OCI-LY1 (cell line): Measurements from ENCODE around the gene TMEM171.
A peak's percentile ranks its signal among the peaks of the same experiment; 100 is the strongest.

Source experiments
- H2AFZ ChIP-seq: fragments of 200-600 bp; sonication (generic), shearing (Covaris generic); 2 replicates; pipeline ENCODE4 v1.6.0; 2014; ENCODE audit warnings: antibody characterized with exemption, mild to moderate bottlenecking, low read length
- H3F3A ChIP-seq: fragments of 200-600 bp; sonication (generic), shearing (Covaris generic); 2 replicates; pipeline ENCODE4 v1.6.0; 2014; ENCODE audit warnings: mild to moderate bottlenecking, antibody characterized with exemption, low read length, moderate library complexity; ENCODE audit not compliant: insufficient read depth
- H3K27ac ChIP-seq: fragments of 200-600 bp; sonication (generic); 2 replicates; pipeline ENCODE4 v1.5.1; 2014; ENCODE audit warnings: low read length, mixed run types, mild to moderate bottlenecking, low read depth; ENCODE audit not compliant: poor library complexity, severe bottlenecking
- H3K27me3 ChIP-seq: fragments of 200-600 bp; sonication (generic); 2 replicates; pipeline ENCODE4 v1.6.0; 2014; ENCODE audit warnings: antibody characterized with exemption, mild to moderate bottlenecking, low read length, moderate library complexity; ENCODE audit not compliant: insufficient read depth
- H3K36me3 ChIP-seq: fragments of 200-600 bp; sonication (generic); 2 replicates; pipeline ENCODE4 v1.6.1; 2014; ENCODE audit warnings: mild to moderate bottlenecking, antibody characterized with exemption, low read length, moderate library complexity, mixed read lengths; ENCODE audit not compliant: insufficient read depth
- H3K4me1 ChIP-seq: fragments of 200-600 bp; sonication (generic); 2 replicates; pipeline ENCODE4 v1.5.1; 2014; ENCODE audit warnings: mild to moderate bottlenecking, low read length, moderate library complexity; ENCODE audit not compliant: insufficient read depth, severe bottlenecking
- H3K4me2 ChIP-seq: fragments of 200-600 bp; sonication (generic), shearing (Covaris generic); 2 replicates; pipeline ENCODE4 v1.6.1; 2014; ENCODE audit warnings: low read length
- H3K4me3 ChIP-seq: fragments of 200-600 bp; sonication (generic); 2 replicates; pipeline ENCODE4 v1.5.1; 2014; ENCODE audit warnings: low read length, low read depth, mild to moderate bottlenecking, mixed read lengths; ENCODE audit not compliant: poor library complexity, severe bottlenecking
- H3K79me2 ChIP-seq: fragments of 200-600 bp; shearing (Covaris generic); 2 replicates; pipeline ENCODE4 v1.6.1; 2016; ENCODE audit warnings: mixed run types, low read length, mixed read lengths; ENCODE audit not compliant: insufficient read depth
- H3K9ac ChIP-seq: fragments of 200-600 bp; sonication (generic), shearing (Covaris generic); 2 replicates; pipeline ENCODE4 v1.6.1; 2014; ENCODE audit warnings: mild to moderate bottlenecking, low read length, mixed read lengths
- H3K9me2 ChIP-seq: fragments of 200-600 bp; sonication (generic), shearing (Covaris generic); 2 replicates; pipeline ENCODE4 v1.6.1; 2014; ENCODE audit warnings: low read depth, mild to moderate bottlenecking, low read length, mixed read lengths
- H3K9me3 ChIP-seq: fragments of 200-600 bp; shearing (Covaris generic); 2 replicates; pipeline ENCODE4 v1.6.1; 2014; ENCODE audit warnings: low read length, mixed read lengths
- H4K20me1 ChIP-seq: fragments of 200-600 bp; sonication (generic), shearing (Covaris generic); 2 replicates; pipeline ENCODE4 v1.6.0; 2016; ENCODE audit warnings: mild to moderate bottlenecking, low read length; ENCODE audit not compliant: insufficient read depth
- EZH2 ChIP-seq: fragments of 200-600 bp; sonication (generic), shearing (Covaris generic); IDR thresholded peaks from 2 replicates; pipeline ENCODE4 v1.8.0; 2017; ENCODE audit warnings: borderline replicate concordance, mixed run types, mild to moderate bottlenecking, antibody characterized with exemption, low read length, moderate library complexity, mixed read lengths
- TF ChIP-seq, protein P1 (sequence below): fragments of 200-600 bp; sonication (generic), shearing (Covaris generic); IDR thresholded peaks from 2 replicates; pipeline ENCODE4 v1.5.1; 2017; ENCODE audit warnings: mild to moderate bottlenecking, antibody characterized with exemption, low read length, moderate library complexity, mixed read lengths

TMEM171 gene

DNA sequence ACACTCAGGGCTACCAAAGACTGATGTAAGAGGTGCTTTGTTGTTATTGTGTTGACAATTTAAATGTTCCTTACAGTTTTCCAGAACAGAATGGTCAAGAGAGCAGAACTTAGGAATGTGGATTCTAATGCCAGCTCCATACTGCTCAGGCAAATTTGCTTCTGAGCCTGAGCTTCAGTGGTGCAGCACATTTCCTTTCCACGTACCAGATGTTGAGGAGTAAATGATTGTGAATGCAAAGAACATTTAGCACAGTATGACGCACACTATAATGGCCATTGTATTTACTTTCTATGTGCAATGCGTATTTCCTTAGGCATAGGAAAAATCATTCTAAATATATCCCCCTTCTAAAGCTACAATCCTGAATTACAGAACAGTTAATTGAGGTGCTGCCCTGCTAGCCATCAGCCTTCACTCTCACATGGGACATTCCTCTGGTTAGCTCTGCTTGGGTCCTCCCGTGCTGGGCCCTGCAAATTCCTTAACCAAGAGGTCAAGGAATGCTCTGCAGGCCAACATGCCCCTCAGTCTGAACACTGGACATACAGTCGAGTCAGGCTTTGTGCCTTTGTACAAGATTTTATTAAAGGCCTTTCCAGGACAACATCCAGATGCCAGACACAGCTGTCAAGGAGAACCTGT, 31.5 kb downstream of the TMEM171 start:
- no peaks in the 10 kb centered on the region for H3K9me3 ChIP-seq
- H3K27ac ChIP-seq: peak overlapping the region; percentile 63
- no peaks in the 10 kb centered on the region for H3K79me2 ChIP-seq
- H3K36me3 ChIP-seq: no peaks in the 10 kb centered on the region
- no peaks in the 10 kb centered on the region for H4K20me1 ChIP-seq
- TF ChIP-seq EZH2: no peak
- TF ChIP-seq, protein P1, sequence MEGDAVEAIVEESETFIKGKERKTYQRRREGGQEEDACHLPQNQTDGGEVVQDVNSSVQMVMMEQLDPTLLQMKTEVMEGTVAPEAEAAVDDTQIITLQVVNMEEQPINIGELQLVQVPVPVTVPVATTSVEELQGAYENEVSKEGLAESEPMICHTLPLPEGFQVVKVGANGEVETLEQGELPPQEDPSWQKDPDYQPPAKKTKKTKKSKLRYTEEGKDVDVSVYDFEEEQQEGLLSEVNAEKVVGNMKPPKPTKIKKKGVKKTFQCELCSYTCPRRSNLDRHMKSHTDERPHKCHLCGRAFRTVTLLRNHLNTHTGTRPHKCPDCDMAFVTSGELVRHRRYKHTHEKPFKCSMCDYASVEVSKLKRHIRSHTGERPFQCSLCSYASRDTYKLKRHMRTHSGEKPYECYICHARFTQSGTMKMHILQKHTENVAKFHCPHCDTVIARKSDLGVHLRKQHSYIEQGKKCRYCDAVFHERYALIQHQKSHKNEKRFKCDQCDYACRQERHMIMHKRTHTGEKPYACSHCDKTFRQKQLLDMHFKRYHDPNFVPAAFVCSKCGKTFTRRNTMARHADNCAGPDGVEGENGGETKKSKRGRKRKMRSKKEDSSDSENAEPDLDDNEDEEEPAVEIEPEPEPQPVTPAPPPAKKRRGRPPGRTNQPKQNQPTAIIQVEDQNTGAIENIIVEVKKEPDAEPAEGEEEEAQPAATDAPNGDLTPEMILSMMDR: no peak
- no peak overlapping the region for H3K4me3 ChIP-seq
- H3K4me2 ChIP-seq: peak overlapping the region; percentile 23; the same call in 1 of the 2 replicates
- no peaks in the 10 kb centered on the region for H3K27me3 ChIP-seq
- no peaks in the 10 kb centered on the region for H3F3A ChIP-seq
- no peaks in the 10 kb centered on the region for H3K9me2 ChIP-seq
- H2AFZ ChIP-seq: no peak overlapping the region
- H3K9ac ChIP-seq: no peak overlapping the region
- peaks cover 42% of the 10 kb centered on the region for H3K4me1 ChIP-seq

DNA sequence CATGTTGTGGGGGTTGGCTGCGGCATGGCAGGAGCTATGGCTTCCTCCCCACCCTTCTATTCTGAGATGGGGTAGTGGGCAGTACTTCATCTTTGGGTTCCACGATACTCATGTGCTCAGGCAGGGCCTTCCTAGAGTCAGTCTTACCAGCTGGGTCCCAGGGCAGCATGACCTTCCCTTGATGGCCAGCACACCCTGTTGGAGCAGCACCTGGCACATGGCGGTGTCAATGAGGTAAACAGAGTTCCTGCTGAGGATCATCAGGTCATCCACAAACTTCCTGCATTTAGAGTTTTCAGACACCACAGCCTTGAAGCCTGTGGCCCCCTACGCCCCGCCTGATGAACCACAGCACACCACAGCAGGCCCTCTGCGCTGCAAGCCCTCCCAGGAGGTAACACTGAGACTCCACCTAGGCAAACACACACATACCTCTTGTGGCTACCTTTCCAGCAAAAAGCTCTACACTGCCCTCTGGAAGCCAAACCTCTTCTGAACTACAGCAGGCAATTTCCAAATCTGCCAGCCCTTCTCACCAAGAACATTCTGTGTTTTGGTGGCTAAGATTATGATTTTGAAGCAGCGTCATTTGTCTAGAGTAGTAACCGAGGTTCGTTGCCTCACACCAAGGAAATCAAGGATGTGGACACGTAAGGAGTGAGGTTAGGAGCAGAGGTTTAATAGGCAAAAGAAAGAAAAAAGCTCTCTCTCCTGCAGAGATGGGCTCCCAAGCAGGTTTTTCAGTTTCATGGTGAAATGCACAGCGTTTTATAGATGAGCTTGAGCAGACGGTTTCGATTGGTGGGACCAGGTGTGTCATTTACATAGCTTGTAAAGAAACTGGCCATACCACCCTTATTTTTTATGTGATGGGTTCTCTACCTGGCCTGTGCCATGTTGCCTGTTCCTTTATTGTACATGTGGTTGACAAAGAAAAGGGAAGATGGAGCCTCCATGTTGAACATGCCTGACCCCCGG, 32.3 kb downstream of the TMEM171 start:
- Histone ChIP-seq H3K36me3 (no peaks in the 10 kb centered on the region), H3K4me3 (no peak overlapping the region), H3K79me2 (no peaks in the 10 kb centered on the region), H3F3A (no peaks in the 10 kb centered on the region), H3K9ac (no peak overlapping the region; the same call in 1 of the 2 replicates), H3K27ac (peak overlapping the region; percentile 63), H3K9me2 (no peaks in the 10 kb centered on the region), H2AFZ (0 out of 2 replicates have a peak overlapping the region, but pooled peaks have one; percentile 15), H3K4me2 (peak overlapping the region; percentile 31; the same call in 1 of the 2 replicates), H3K4me1 (peaks cover 43% of the 10 kb centered on the region), H4K20me1 (no peaks in the 10 kb centered on the region), H3K9me3 (no peaks in the 10 kb centered on the region), H3K27me3 (no peaks in the 10 kb centered on the region)
- TF ChIP-seq, protein P1: peak; percentile 37; the same call in 1 of the 2 replicates
- no peak for TF ChIP-seq EZH2

DNA sequence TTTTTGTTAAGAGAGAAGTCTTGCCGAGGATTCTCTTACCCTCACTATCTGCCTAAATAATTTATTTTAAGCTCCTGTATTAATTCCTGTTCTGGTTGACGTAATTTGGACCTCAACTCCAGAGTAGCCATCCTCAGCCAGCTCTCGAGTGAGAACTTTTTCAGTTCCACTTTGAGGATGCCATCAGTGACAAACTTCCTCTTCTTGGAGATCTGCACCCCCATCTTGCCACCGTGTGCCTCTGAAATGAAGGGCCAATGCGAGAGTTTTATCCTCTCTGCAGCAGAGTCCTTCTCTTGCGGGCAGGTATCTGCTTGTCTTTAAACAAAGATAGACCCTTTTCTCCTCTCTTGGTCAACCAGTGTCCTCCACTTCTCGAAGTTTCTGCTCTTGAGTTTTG, 33.1 kb downstream of the TMEM171 start:
- no peaks in the 10 kb centered on the region for H3K27me3 ChIP-seq

More for the DNA sequence above, 33.1 kb downstream of the TMEM171 start:
- H3K79me2 ChIP-seq: no peaks in the 10 kb centered on the region
- H3K9me3 ChIP-seq: no peaks in the 10 kb centered on the region
- H3K27ac ChIP-seq: peak overlapping the region; percentile 63
- TF ChIP-seq, protein P1: no peak
- no peak for TF ChIP-seq EZH2
- no peaks in the 10 kb centered on the region for H3K36me3 ChIP-seq
- no peaks in the 10 kb centered on the region for H3F3A ChIP-seq
- H2AFZ ChIP-seq: no peak overlapping the region
- H3K9me2 ChIP-seq: no peaks in the 10 kb centered on the region
- no peaks in the 10 kb centered on the region for H4K20me1 ChIP-seq
- peak overlapping the region; percentile 31; the same call in 1 of the 2 replicates for H3K4me2 ChIP-seq
- peaks cover 51% of the 10 kb centered on the region for H3K4me1 ChIP-seq
- H3K4me3 ChIP-seq: no peak overlapping the region
- H3K9ac ChIP-seq: no peak overlapping the region; the same call in 1 of the 2 replicates
